GM21528 (cell line): ENCODE measurements around the gene MITF.
"Not testable (repeated sequence)": the region's sequence is repeated elsewhere in the genome, so short reads cannot be mapped to it uniquely, and the experiment has no call there.

Experiments
- ATAC-seq: cut with Tn5 transposase; IDR thresholded peaks from one replicate; pipeline ENCODE4 v1.9.1; 2021; ENCODE audit warnings: mild to moderate bottlenecking, moderate library complexity; ENCODE audit not compliant: unreplicated experiment, low FRiP score

The MITF gene

GRCh38 chr3:69785769-69786320, 46.6 kb downstream of the MITF start:
- ATAC-seq = no peak

GRCh38 chr3:69786854-69787253, 47.6 kb downstream of the MITF start:
- ATAC-seq = no peak

GRCh38 chr3:69787436-69788168, 48.3 kb downstream of the MITF start:
- ATAC-seq = no peak

DNA sequence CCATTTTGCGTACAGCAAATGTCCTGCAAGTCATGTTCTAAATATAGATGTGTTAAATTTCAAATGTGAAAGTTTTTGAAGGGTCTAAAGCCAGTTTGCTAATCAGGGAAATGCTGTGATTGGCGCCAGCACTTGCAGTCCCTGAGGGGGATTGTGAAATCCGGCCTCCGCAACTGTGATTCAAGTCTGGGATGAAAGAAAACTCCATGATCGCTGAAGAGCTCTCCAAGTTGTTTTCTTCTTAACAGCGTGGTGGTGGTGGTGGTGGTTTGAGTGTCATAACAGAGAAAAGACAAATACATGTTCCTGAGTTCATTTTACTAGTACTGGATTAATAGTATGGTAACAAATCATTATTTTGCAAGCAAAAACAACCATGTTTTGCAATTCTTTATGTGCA, 51.8 kb downstream of the MITF start:
- no peak for ATAC-seq

DNA sequence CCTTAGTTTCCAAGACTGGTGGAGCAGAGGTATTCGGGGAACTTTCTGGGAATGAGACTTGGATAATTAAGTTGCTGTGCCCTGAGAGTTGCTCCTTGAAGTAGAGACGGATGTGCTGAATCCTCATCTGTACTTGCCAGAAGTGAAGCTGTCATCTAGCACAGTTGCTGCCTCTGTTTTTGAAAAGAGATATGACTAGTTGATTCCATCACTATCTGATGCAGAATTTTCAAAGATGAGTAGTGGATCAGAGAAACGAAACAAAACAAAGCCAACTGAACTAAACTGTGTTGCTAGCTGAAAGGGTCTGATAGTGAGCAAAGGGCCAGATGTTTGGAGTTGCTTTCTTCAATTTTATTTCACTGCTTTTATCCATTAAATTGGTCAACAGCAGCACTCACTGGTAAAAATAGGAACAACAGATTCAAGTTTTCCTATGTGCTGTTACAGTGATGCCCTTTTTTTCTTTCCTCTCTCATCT, 52.7 kb downstream of the MITF start:
- ATAC-seq = no peak

DNA sequence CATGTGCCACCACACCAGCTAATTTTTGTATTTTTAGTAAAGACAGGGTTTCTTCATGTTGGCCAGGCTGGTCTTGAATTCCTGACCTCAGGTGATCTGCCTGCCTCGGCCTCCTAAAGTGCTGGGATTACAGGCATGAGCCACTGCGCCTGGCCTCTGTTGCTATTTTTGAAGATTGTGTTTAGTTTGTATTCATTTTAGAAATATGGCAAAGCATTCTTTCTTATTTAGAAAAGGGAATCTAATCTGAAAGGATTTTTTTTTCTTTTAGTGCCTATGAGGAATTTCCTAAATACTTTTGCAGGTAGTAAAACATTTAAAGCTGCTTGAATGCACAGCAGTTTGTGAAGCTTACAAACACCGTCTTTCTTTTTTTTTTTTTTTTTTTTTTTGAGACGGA, 56.9 kb downstream of the MITF start:
- not testable (repeated sequence) for ATAC-seq

GRCh38 chr3:69803681-69804270, 64.5 kb downstream of the MITF start:
- no peak for ATAC-seq

- no peak for ATAC-seq
Observed at GRCh38 chr3:69805491-69805890, 66.2 kb downstream of the MITF start.

DNA sequence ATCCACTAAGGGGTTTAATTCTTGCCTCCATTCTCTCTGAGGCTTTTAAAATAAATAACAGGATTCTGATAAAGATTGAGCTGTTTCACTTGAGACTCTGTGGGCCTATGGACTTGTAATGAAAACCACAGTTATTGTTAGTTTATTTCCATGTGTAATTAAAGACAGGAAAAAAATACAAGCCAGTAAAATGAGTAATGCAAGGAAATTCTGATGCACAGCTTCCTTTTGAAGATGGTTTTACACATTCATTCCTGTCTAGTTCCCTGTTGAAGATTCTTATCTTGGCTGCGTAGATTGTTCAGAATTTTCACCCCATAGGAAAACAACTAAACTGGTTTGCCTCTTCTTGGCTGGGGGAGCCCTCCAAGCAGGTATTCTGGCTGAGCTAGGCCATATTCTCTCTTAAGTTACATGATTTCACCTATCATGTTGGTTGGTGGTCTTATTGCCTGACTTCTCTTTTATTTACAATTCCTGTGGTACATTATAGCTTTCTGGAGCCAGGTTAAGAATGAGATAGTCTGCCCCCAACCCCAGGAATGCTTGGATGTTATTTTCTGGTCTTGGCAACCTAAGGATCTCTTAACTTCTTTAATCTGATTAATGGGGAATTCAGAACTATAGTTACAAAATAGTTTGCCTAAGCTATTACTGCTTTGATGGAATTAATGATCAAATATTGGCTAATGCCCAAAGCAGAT, 67.6 kb downstream of the MITF start:
- ATAC-seq = no peak

DNA sequence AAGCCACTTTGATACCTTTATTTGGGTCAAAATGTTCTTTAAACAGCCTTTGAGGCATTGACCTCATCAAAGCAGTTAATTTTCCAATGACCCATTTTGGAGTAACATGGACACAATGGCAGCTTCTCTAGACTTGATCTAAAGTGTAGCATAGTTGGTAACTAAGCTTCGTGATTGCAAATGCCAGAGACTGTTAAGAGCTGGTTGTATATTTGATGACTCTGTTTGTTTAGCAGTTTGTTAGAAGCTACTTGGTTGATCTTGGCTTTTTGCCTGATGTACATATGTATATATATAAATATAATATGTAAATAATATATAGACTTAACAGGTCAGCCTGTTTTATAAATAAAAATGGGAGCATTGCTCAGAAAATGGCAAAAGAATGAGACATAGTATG, 68.4 kb downstream of the MITF start:
- no peak for ATAC-seq

DNA sequence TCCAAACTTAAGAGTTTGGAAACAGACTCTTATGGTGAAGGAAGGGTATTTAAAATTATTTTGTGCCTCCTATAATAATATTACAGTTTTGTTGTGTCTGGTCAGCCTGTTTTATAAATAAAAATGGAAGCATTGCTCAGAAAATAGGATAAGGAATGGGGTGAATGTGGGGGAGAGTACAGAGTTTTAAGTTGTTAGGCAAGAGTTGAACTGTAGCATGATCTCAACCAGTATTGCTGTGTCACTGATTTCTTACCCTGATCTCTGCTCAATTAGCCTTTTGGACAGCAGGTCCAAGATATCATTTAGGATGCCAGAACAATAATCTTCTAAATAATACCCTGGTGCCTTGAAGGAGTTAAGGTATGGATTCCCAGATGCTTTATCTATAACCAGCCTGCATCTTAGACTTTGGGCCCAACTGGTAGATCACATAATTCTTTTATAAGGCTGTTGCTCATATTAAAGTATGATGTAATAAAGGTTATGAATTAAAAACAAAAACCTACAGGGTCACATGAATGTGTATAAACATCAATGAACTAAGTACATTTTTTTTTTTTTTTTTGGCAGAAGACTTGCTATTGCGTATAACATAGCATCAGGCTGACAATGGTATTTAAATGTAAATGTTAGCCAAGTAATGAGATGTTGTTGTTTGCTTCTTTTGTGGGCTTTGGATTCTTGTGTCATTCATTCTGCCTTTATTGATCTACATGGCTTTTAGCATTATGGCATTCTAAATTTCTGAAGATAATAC, 70.0 kb downstream of the MITF start:
- no peak for ATAC-seq

DNA sequence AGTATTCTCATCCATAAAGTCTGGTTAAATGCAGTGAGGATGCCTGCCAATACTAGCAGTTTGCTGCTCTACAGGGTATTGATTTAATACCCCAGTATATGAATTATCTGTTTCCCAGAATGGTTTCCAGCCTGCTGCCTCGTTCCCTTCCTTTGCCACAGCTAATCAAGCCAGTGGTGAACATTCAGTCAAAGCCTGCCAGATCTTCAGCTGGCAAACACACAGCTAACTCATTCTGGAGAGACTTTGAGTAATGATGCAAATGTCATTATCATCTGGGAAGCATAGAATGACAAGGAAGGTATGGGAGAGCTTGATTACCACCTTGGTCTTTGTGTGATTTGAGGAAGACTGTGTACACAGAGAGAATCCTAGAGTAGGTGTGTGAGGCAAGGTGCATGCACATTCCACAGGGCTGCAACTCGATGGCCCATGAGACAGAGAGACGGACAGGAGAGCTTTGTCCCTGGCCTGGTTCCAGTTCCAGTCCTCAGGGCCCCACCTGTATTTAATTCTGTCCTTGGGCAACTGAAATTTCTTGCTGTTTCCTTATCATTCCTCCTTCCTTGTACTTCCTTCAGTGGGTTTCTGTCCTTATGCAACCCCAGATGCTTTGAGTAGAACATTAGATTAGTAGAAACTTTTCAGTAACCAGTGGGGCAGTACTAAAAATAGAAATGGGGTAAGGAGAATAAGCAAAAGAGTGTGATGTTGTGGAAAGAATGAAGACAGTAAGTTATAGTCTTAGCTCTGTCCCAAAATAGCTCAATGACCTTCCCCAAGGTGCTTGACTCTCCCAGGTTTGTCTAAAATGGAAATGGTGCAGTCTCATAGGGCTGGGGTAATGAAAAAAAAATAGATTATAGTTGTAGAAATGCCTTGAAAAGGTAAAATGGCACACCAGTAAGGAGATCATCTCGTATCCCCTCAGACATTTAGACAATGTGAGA, 72.5 kb downstream of the MITF start:
- no peak for ATAC-seq

DNA sequence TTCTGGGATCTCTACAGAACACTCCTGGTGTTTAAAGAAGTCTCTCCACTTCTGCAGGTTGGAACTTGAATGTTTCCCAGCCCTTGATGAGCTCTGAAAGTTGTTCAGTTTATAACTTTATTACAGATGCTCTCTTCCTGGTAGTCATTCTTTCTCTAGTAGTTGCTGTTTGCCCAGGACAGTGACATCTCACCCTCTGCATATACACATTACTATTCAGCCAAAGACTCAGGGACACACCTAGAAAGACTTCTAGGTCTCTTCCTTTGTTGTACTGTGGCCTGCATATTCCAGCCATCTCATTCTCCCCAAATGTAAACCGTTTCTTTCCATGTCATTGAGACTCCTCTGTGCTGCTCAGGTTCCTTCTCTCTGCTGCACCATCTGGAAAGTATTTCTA, 76.7 kb downstream of the MITF start:
- ATAC-seq = no peak

DNA sequence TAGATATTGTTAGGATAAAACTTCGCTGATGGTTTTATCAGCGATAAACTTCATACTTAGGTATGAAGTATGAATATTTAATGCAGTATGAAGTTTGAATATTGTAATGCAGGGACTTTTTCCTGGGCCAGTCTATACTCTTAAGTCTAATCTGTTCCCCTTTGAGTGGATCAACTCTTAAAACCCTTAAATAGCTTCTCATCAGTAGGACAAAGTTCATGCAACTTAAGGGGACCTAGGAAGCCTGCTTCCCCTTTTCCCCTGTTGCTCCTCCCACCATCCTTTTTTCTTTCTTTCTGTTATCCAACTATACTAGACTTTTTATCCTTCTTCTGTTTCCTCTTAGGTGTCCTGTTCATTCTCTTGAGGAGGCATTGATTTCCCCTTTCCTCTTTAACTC, 78.7 kb downstream of the MITF start:
- no peak for ATAC-seq

DNA sequence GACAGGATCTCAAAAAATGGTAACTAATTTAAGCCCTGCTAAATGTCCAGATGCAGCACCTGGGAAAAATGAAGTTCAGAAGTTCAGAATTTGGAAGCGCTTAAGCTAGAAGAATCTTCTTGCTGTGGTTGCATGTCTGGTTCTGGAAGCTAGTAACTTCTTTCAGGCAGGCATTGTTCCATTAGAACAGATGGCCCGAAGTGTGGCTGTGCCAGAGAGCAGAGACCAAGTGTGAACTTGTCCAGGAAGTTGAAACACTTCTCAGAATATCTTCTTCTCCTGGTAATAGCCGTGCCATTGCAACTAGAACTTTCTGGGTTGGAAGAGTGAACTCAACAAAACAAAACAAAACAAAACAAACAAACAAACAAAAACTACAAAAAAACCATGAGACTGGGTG, 80.0 kb downstream of the MITF start:
- no peak for ATAC-seq

- no peak for ATAC-seq
Observed at GRCh38 chr3:69821133-69821532, 81.9 kb downstream of the MITF start.

- no peak for ATAC-seq
Observed at GRCh38 chr3:69823743-69824142, 84.5 kb downstream of the MITF start.

DNA sequence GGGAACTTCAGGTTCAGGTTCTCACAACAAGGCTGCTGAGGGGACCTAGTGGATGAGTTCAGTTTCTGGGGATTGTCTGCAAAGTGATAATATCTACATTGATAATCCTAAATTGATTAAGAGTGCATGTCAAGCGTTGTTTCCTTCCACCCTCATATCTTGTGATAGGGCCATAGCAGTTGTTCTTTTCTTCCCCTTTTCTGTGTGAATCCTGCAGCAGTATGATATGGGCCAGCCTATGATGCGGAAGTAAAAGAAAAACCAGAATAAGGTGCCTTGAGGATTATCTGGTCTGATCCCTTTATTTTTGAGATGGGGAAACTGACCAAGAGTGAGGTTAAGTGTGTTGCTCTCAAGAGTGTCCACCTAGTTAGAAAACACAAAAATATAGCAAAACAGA, 86.2 kb downstream of the MITF start:
- no peak for ATAC-seq

GRCh38 chr3:69827127-69827526, 87.9 kb downstream of the MITF start:
- no peak for ATAC-seq

DNA sequence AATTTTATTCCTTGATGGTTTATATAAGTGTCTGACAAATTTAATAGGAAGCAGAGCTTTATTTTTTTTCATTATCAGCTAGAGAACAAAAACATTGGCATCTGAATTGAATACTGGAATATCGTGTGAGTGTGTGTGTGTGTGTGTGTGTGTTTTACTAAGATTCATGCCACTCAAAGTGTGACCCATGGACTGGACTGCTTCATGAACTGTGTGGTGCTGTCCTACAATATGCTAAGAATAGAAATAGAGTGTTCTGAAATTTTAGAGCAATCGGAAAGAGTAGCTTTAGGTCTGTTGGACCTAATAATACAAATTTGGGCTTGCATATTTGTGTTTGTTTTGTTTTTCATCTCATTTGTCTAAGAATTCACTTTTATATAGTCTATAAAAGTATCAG, 89.6 kb downstream of the MITF start:
- ATAC-seq = no peak
